Measurements from ENCODE around the gene NBPF9.
"Not testable (repeated sequence)": the region's sequence is repeated elsewhere in the genome, so short reads cannot be mapped to it uniquely, and the experiment has no call there.

NBPF9 gene, protein sequence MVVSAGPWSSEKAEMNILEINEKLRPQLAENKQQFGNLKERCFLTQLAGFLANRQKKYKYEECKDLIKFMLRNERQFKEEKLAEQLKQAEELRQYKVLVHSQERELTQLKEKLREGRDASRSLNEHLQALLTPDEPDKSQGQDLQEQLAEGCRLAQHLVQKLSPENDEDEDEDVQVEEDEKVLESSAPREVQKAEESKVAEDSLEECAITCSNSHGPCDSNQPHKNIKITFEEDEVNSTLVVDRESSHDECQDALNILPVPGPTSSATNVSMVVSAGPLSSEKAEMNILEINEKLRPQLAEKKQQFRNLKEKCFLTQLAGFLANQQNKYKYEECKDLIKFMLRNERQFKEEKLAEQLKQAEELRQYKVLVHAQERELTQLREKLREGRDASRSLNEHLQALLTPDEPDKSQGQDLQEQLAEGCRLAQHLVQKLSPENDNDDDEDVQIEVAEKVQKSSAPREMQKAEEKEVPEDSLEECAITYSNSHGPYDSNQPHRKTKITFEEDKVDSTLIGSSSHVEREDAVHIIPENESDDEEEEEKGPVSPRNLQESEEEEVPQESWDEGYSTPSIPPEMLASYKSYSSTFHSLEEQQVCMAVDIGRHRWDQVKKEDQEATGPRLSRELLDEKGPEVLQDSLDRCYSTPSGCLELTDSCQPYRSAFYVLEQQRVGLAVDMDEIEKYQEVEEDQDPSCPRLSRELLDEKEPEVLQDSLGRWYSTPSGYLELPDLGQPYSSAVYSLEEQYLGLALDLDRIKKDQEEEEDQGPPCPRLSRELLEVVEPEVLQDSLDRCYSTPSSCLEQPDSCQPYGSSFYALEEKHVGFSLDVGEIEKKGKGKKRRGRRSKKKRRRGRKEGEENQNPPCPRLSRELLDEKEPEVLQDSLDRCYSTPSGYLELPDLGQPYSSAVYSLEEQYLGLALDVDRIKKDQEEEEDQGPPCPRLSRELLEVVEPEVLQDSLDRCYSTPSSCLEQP (N-terminal part only)

DNA sequence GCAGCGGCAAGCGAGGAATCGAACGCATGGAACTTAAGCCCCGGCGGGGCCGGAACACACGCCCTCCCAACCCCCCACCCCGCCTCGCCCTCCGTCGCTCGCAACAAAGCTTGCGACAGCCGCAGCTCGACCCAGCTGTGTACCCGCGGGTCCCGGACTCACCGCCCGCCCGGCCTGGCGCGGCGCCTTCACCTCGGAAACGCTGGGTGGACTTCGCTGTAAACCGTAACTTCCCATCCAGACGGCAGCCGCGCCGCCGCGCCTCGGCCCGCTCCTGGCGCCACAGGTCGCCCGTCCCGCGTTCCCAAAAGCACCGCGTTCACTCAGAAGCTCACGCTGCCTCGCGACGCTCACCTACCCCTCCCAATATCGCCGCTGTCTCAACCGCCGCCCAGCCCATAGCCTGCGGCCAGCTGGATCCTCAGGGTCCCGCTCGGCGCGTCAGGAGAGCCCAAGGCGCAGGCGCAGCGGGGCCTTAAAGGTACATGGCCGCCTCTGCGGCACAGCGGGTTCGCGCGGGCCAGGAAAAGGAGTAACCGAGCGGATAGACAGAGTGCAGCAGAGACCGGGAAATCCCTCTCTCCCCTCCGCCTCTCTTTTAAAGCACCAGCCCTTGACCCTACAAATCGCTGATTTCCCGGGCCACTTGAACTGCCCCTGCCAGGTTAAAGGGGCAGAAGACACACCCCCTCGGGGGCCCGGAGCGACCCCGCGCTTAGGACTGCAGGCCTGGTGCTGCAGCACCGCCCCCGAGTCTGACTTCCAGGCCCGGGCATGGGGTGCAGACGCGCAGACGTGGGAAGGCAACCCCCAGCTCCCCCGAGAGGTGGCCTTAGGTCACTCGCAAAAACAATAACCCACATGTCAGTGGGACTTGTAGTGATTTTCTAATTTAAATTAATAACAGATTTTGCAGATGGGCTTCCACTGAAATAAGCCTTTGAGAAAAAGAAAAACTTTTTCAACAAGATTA is at the start of gene NBPF9:
TSS of gene NBPF9 (minus strand) at position 443 of the 973 bp plus-strand sequence. CDS start 21,412 bp downstream, outside the sequence.
- peak; percentile 3 for DNase-seq (ENCODE audit: low read depth)

DNA sequence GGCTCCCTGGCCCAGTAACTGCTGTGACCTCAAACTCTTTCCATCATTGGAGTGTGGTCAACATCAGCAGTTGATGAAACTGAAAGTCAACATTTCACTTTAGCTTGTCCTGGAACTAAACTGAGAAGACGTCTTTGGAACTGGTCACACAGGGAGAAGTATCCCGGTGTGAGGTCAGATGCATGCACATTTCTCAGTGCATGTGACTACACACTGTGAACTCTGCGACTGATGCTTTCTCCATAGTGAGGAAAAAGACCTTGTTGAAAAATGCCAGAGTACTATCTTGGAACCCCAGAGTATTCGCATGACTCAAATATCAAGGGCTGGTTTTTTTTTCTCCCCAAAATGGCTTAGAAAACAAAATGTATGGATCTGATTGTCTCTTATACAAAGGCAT is 46.6 kb upstream of the NBPF9 start:
- not testable (repeated sequence) for DNase-seq (ENCODE audit: low read depth)

DNA sequence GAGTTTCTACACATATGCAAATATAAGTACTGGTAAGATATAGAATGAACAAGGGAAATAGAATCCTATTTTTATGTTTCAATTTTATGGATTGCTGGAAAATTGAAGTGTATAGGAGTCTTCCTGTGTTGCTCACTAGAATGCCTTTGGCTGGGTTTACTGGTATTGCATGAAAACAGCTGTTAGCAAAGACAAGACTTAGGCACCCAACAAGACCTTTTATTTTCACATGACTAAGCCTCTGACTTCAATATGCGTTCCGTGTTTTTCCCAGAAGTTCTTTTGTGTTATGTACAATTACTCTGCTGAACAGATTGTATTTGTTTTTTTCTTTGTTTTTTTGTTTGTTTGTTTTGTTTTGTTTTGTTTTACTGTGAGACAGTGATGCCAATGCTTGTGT is 34.2 kb upstream of the NBPF9 start:
- not testable (repeated sequence) for DNase-seq (ENCODE audit: low read depth)

- DNase-seq (ENCODE audit: low read depth) = not testable (repeated sequence)
Observed at GRCh38 chr1:149130938-149131337, 27.6 kb upstream of the NBPF9 start.

GRCh38 chr1:149129245-149129644 is 25.9 kb upstream of the NBPF9 start:
- DNase-seq (ENCODE audit: low read depth) = not testable (repeated sequence)

GRCh38 chr1:149126555-149127145 is 23.3 kb upstream of the NBPF9 start:
- DNase-seq (ENCODE audit: low read depth) = not testable (repeated sequence)

DNA sequence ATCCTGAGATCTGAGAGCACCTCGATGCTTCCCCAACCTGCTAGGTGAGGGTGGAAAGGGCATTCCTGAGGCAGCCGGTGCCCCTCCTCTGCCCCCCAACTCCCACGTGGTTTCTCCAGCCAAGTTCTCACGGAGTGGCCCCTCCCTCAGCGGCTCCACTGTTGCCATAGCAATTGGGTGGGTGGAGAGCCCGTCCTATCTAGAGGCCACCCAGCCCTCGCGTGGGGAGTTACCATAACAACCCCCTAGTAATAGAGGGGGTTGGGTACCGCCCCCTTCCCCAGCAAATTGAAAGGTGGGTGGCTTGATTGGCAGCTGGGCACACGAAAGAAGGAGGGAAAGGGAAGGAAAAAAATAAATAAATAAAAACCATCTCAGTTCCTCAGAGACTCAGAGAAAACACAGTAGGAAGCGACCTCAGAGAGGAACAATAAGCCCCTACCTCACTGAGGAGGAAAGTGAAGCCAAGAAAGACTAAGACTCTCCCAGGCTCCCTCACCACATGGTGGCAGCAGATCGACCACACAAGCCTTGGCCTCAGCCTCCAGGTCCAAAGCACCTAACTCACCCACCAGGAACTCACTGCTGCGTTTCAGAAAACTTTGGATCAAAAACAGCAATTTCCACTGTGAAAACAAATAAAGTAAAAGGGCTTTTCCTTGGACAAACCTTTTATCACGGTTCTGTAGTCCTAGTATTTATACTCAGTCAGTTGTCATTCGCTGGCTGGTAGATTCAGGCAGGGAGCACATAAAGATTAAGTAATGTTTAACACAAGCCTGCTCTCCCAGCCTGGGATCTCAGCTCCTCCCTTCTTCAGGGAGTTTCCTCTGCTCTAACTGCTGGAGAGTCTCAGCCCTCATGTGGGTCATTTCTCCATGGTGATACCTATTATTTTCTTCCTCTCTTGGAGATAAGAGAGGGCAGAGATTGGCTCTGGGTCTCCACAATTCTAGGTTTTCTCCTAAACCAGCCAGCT is 20.9 kb upstream of the NBPF9 start:
- not testable (repeated sequence) for DNase-seq (ENCODE audit: low read depth)

GRCh38 chr1:149112828-149113227 is 9.5 kb upstream of the NBPF9 start:
- DNase-seq (ENCODE audit: low read depth) = not testable (repeated sequence)

- DNase-seq (ENCODE audit: low read depth) = not testable (repeated sequence)
Observed at GRCh38 chr1:149110343-149110742, 7.0 kb upstream of the NBPF9 start.

DNA sequence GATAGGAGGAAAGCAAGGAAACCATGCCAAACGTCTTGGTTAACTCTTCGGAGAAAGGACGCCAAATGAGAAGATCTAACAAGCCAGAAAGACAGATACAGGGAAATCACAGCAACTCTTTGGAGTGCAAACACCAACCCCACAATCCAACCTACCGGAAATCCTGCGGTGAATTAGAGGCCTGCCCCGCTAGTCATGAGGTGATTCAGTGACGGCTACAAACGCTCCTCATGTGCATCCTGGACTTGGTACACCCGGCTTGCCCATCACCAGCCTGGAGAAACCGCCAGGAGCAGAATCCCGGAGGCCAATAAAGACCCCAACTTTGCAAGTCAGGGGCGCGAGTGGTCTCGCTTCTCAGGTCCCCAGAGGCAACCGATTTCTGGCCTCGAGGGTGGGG is 777 bp downstream of the NBPF9 start:
- DNase-seq (ENCODE audit: low read depth) = not testable (repeated sequence)

- DNase-seq (ENCODE audit: low read depth) = not testable (repeated sequence)
Observed at GRCh38 chr1:149098276-149098675, 5.1 kb downstream of the NBPF9 start.

DNA sequence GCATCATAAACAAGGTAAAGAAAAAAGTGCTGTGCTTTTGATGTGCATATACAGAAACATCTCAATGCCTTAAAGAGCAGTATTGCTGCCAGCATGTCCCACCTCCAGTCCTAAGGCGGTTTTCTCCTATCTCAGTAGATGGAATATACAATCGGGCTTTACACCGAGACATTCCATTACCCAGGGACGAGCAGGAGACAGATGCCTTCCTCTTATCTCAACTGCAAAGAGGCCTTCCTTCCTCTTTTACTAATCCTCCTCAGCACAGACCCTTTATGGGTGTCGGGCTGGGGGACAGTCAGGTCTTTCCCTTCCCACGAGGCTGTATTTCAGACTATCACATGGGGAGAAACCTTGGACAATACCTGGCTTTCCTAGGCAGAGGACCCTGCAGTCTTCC is 10.2 kb downstream of the NBPF9 start:
- not testable (repeated sequence) for DNase-seq (ENCODE audit: low read depth)

DNA sequence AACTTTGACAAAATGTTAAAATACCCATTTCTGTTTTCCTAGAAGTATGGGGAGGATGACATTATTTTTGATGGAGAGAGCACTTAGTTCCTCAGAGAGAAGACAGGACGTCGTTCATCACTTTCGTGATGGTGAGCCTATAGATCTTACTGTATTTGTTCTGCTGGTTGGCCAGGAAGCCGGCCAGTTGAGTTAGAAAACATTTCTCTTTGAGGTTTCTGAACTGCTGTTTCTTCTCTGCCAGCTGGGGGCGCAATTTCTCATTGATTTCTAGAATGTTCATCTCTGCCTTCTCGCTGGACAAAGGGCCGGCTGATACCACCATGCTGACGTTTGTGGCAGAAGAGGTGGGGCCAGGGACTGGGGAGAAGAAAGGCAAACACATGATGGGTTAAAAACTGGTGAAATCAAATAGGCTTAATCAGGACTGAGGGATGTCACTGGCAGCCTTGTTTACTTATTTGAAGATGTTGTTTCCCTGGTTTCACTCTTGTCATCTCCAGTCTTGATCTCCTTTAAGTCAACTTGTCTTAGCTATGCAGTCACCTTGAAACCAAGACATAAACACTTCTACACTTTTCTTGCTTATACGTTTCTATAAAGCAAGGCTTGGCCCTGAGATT is 27.7 kb downstream of the NBPF9 start:
- DNase-seq (ENCODE audit: low read depth) = not testable (repeated sequence)

GRCh38 chr1:149064611-149065010 is 38.7 kb downstream of the NBPF9 start:
- not testable (repeated sequence) for DNase-seq (ENCODE audit: low read depth)

DNA sequence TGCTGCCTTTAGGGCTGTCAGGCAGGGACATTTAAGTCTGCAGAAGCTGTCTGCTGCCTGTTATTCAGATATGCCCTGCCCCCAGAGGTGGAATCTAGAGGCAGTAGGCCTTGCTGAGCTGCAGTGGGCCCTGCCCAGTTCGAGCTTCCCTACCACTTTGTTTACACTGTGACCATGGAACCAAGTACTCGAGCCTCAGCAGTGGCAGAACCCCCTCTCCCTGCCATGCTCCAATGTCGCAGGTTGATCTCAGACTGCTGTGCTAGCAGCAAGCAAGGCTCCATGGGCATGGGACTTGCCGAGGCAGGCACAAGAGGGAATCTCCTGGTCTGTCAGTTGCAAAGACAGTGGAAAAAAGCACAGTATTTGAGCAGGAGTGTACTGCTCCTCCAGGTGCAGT is 60.3 kb downstream of the NBPF9 start:
- DNase-seq (ENCODE audit: low read depth) = not testable (repeated sequence)

GRCh38 chr1:149033916-149034315 is 69.4 kb downstream of the NBPF9 start:
- not testable (repeated sequence) for DNase-seq (ENCODE audit: low read depth)

DNA sequence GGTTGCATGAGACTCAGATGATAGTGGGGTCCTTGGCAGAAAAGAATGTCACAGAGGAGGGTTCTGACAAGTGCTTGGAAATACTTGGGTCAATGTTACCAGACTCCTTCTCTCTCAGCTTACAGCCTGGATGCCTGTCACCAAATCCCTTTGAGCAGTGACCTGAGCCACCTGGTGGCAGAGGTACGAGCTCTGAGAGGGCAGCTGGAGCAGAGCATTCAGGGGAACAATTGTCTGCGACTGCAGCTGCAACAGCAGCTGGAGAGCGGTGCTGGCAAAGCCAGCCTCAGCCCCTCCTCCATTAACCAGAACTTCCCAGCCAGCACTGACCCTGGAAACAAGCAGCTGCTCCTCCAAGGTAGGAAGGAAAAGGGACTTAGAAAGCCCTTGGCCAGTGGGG is 79.0 kb downstream of the NBPF9 start:
- DNase-seq (ENCODE audit: low read depth) = not testable (repeated sequence)

DNA sequence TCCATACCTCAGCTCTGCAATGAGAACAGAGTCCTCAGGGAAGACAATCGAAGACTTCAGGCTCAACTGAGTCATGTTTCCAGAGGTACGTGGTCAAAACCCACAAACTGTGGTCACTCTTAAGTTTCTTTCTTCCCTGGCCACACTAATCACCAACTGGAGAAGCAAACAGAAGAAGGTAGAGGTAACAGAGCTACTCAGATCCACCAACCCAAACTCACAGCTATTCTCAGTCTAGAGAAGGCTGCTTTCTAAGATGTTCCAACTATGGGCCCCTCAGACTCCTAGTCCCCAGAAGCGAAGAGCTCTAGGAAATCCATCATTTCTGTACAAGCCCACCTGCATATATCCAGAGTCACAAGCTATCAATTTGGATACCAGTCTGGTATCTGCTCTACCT is 84.8 kb downstream of the NBPF9 start:
- DNase-seq (ENCODE audit: low read depth) = not testable (repeated sequence)

- not testable (repeated sequence) for DNase-seq (ENCODE audit: low read depth)
Observed at GRCh38 chr1:149016626-149017025, 86.7 kb downstream of the NBPF9 start.

Data from HS-27A (cell line).